Upper lobe of right lung (tissue), 1 donor: ENCODE results near the gene TTLL9. TPM values are rescaled to one million over a fixed set of nuclear protein-coding genes. Genes with fewer than 3 reads are reported as not detected.

Experiments used
- ATAC-seq: fragments of 200-7000 bp; cut with Tn5 transposase; one replicate; pipeline ENCODE4 v1.9.1; 2020; ENCODE audit warnings: mild to moderate bottlenecking, moderate library complexity
- DNase-seq: peaks from one replicate; pipeline ENCODE4 v3.0.0-alpha.2; 2020
- H3K27ac ChIP-seq: fragments of 200-600 bp; one replicate; pipeline ENCODE4 v1.8.0; 2022
- H3K27me3 ChIP-seq: fragments of 200-600 bp; one replicate; pipeline ENCODE4 v1.8.0; 2022; ENCODE audit warnings: mild to moderate bottlenecking
- H3K36me3 ChIP-seq: fragments of 200-600 bp; one replicate; pipeline ENCODE4 v1.8.0; 2022
- H3K4me1 ChIP-seq: fragments of 200-600 bp; one replicate; pipeline ENCODE4 v1.8.0; 2022
- H3K4me3 ChIP-seq: fragments of 200-600 bp; one replicate; pipeline ENCODE4 v1.8.0; 2022; ENCODE audit warnings: mild to moderate bottlenecking
- H3K9me3 ChIP-seq: fragments of 200-600 bp; one replicate; pipeline ENCODE4 v1.8.0; 2022
- CTCF ChIP-seq: fragments of 200-600 bp; IDR thresholded peaks from one replicate; pipeline ENCODE4 v1.8.0; 2022; ENCODE audit warnings: antibody characterized with exemption
- intact Hi-C: fragments of 100-400 bp; cut with DNase I; formaldehyde crosslinking; loops from one replicate; pipeline ENCODE4 v1.11.0; 2022
- total RNA-seq: library from RNA; stranded (reverse); fragmentation: NEBNext Ultra II Directional; extraction: Animal tissue kit (Norgen Biotek cat#: 25700); gene quantifications from one replicate; pipeline ENCODE4 v1.2.1, GENCODE V29; 2021
- donor health status: DM: no; HTN: yes; CAD: no; lungs with severe emphysema.

TTLL9 gene
- total RNA-seq, 1 donor from 2014 or later: 0.49 TPM

GRCh38 chr20:31979713-31980426 lies 109.4 kb downstream of the TTLL9 start:
- Histone ChIP-seq H3K9me3 (no peaks in the 10 kb centered on the region), H3K27me3 (peaks cover 8% of the 10 kb centered on the region), H3K27ac (no peak overlapping the region), H3K4me1 (no peaks in the 10 kb centered on the region), H3K4me3 (no peak overlapping the region), H3K36me3 (no peaks in the 10 kb centered on the region)
- no peak for DNase-seq
- TF ChIP-seq CTCF: no peak
- intact Hi-C loops: no loop called here
- no peak for ATAC-seq

GRCh38 chr20:31981784-31982183 lies 111.3 kb downstream of the TTLL9 start:
- DNase-seq (no peak), ATAC-seq (no peak)
- intact Hi-C loops: no loop called here
- Histone ChIP-seq H3K27ac (no peak overlapping the region), H3K4me1 (no peaks in the 10 kb centered on the region), H3K4me3 (no peak overlapping the region), H3K36me3 (no peaks in the 10 kb centered on the region), H3K9me3 (no peaks in the 10 kb centered on the region), H3K27me3 (peaks cover 4% of the 10 kb centered on the region)
- no peak for TF ChIP-seq CTCF

- no peak for TF ChIP-seq CTCF
- H3K27ac ChIP-seq: no peak overlapping the region
- H3K9me3 ChIP-seq: no peaks in the 10 kb centered on the region
- no peaks in the 10 kb centered on the region for H3K4me1 ChIP-seq
- H3K27me3 ChIP-seq: peaks cover 4% of the 10 kb centered on the region
- ATAC-seq: no peak
- intact Hi-C loops: no loop called here
- H3K4me3 ChIP-seq: no peak overlapping the region
- DNase-seq: no peak
- no peaks in the 10 kb centered on the region for H3K36me3 ChIP-seq
Measured at GRCh38 chr20:31984981-31985471, 114.6 kb downstream of the TTLL9 start.

GRCh38 chr20:31987744-31988143 lies 117.3 kb downstream of the TTLL9 start:
- no peak for DNase-seq
- H3K27me3 ChIP-seq: no peaks in the 10 kb centered on the region
- H3K4me1 ChIP-seq: no peaks in the 10 kb centered on the region
- ATAC-seq: no peak
- no peak overlapping the region for H3K27ac ChIP-seq
- intact Hi-C loops: no loop called here
- H3K9me3 ChIP-seq: no peaks in the 10 kb centered on the region
- no peak overlapping the region for H3K4me3 ChIP-seq
- H3K36me3 ChIP-seq: no peaks in the 10 kb centered on the region
- no peak for TF ChIP-seq CTCF

GRCh38 chr20:31988430-31989015 lies 118.1 kb downstream of the TTLL9 start:
- H3K27me3 ChIP-seq: no peaks in the 10 kb centered on the region
- intact Hi-C loops: no loop called here
- H3K4me3 ChIP-seq: no peak overlapping the region
- TF ChIP-seq CTCF: no peak
- H3K27ac ChIP-seq: no peak overlapping the region
- H3K4me1 ChIP-seq: no peaks in the 10 kb centered on the region
- H3K9me3 ChIP-seq: no peaks in the 10 kb centered on the region
- ATAC-seq: no peak
- H3K36me3 ChIP-seq: no peaks in the 10 kb centered on the region
- no peak for DNase-seq
